ENCODE results near the gene GPC5. TPM values are rescaled to one million over a fixed set of nuclear protein-coding genes. Genes with fewer than 3 reads are reported as not detected.

GPC5 gene
- total and polyA plus RNA-seq, 2 donors (not counting 3 experiments of a cell fraction or from before 2014, with no cell fraction given): 0.59 to 0.97 TPM

DNA sequence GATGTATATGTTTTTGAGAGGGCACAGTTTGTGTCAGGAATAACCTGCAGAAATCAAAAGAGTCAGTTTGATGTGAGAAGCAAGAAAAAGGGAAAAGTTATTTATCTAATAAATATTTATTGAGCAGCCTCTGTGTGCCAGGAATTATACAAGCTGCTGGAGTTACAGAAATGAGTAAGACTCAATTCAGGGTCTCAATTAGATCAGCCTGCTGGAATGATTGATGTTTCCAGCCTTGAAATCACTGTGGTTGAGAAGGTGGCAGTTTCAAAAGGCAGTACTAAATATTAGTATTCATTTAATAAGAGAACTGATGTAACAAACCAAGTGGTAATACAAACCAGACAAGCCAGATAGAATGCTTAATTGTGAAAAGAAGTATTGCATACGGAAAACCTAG is 1045.8 kb downstream of the GPC5 start:
- dilution Hi-C loops (cut with MboI; ENCODE audit: extremely low pct_ligation_motif_present, low sequenced_read_pairs) (no loop called here), intact Hi-C loops (cut with micrococcal nuclease) (no loop called here)
- Histone ChIP-seq H3K79me2 (ENCODE audit: control insufficient read depth, insufficient read depth, low read length) (no peaks in the 10 kb centered on the region), H4K20me1 (replicated peaks; ENCODE audit: control insufficient read depth, extremely low read depth, insufficient read depth, low read length) (no peaks in the 10 kb centered on the region), H3K4me3 (replicated peaks in 1 of 3; ENCODE audit: insufficient read depth in 1 of 3, low read depth in 1 of 3, low read length in 3 of 3) (no peak overlapping the region), H3K36me3 (ENCODE audit: control insufficient read depth in 2 of 2, extremely low read depth in 1 of 2, insufficient read depth in 2 of 2, low read length in 2 of 2) (no peaks in the 10 kb centered on the region), H3K27ac (ENCODE audit: insufficient read depth, low read depth, low read length) (no peak overlapping the region), H3K9ac (replicated peaks; ENCODE audit: extremely low read depth, insufficient read depth, low read length) (no peak overlapping the region), H2AFZ (ENCODE audit: low read depth, low read length) (no peak overlapping the region), H3K9me3 (replicated peaks; ENCODE audit: control insufficient read depth, insufficient read depth, low read length) (peaks cover 3% of the 10 kb centered on the region), H3K27me3 (ENCODE audit: control insufficient read depth in 2 of 2, insufficient read depth in 2 of 2, low read length in 2 of 2) (no peaks in the 10 kb centered on the region), H3K4me2 (ENCODE audit: insufficient read depth, low read length) (no peak overlapping the region), H3K9me1 (replicated peaks; ENCODE audit: control insufficient read depth, extremely low read depth, insufficient read depth, low read length) (no peaks in the 10 kb centered on the region), H3K4me1 (ENCODE audit: control insufficient read depth, extremely low read depth, insufficient read depth, low read length) (no peaks in the 10 kb centered on the region)
- BruUV-seq (replicated peaks): no TSS peak
- ChIA-PET POLR2A (no interaction called here), CTCF (no interaction called here)
- FAIRE-seq (no peak), DNase-seq (ENCODE audit: low read depth, low spot score) (no peak)
- TF ChIP-seq, protein P1, sequence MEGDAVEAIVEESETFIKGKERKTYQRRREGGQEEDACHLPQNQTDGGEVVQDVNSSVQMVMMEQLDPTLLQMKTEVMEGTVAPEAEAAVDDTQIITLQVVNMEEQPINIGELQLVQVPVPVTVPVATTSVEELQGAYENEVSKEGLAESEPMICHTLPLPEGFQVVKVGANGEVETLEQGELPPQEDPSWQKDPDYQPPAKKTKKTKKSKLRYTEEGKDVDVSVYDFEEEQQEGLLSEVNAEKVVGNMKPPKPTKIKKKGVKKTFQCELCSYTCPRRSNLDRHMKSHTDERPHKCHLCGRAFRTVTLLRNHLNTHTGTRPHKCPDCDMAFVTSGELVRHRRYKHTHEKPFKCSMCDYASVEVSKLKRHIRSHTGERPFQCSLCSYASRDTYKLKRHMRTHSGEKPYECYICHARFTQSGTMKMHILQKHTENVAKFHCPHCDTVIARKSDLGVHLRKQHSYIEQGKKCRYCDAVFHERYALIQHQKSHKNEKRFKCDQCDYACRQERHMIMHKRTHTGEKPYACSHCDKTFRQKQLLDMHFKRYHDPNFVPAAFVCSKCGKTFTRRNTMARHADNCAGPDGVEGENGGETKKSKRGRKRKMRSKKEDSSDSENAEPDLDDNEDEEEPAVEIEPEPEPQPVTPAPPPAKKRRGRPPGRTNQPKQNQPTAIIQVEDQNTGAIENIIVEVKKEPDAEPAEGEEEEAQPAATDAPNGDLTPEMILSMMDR (IDR thresholded peaks at IDR 0.05; ENCODE audit: extremely low read depth in 1 of 2, insufficient read depth in 1 of 2, low read depth in 1 of 2, low read length in 2 of 2): no peak
- TF ChIP-seq POLR2A (IDR thresholded peaks at IDR 0.05; ENCODE audit: low read depth, low read length) (no peak), JUN (IDR thresholded peaks at IDR 0.05; ENCODE audit: borderline replicate concordance, insufficient read depth, insufficient read length, low read depth) (no peak), POLR2AphosphoS5 (IDR thresholded peaks at IDR 0.05; ENCODE audit: insufficient read depth, low read depth, low read length) (no peak), MYC (IDR thresholded peaks at IDR 0.05; ENCODE audit: low read depth, low read length) (no peak), EZH2 (IDR thresholded peaks at IDR 0.05; ENCODE audit: borderline replicate concordance, low read depth, low read length, severe bottlenecking) (no peak), GATA2 (IDR thresholded peaks at IDR 0.05; ENCODE audit: insufficient read depth, insufficient read length, low read depth, low read length) (no peak), FOS (IDR thresholded peaks at IDR 0.05; ENCODE audit: borderline replicate concordance, insufficient read depth, low read length) (no peak)
- TF ChIP-seq, protein P2, sequence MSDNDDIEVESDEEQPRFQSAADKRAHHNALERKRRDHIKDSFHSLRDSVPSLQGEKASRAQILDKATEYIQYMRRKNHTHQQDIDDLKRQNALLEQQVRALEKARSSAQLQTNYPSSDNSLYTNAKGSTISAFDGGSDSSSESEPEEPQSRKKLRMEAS (IDR thresholded peaks at IDR 0.05; ENCODE audit: insufficient read depth, insufficient read length): no peak

Data from endothelial cell of umbilical vein (primary cell).